Measurements from ENCODE around the gene SCRN1.

- TF ChIP-seq, protein P1, sequence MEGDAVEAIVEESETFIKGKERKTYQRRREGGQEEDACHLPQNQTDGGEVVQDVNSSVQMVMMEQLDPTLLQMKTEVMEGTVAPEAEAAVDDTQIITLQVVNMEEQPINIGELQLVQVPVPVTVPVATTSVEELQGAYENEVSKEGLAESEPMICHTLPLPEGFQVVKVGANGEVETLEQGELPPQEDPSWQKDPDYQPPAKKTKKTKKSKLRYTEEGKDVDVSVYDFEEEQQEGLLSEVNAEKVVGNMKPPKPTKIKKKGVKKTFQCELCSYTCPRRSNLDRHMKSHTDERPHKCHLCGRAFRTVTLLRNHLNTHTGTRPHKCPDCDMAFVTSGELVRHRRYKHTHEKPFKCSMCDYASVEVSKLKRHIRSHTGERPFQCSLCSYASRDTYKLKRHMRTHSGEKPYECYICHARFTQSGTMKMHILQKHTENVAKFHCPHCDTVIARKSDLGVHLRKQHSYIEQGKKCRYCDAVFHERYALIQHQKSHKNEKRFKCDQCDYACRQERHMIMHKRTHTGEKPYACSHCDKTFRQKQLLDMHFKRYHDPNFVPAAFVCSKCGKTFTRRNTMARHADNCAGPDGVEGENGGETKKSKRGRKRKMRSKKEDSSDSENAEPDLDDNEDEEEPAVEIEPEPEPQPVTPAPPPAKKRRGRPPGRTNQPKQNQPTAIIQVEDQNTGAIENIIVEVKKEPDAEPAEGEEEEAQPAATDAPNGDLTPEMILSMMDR (IDR thresholded peaks at IDR 0.05) = no peak
- TF ChIP-seq POLR2A (IDR thresholded peaks at IDR 0.05) = no peak
Observed at GRCh38 chr7:29926741-29927140, 62.9 kb downstream of the SCRN1 start.

All from thyroid gland (tissue), 4 donors.